Parathyroid adenoma (tissue), 2 donors: ENCODE data around the gene CLCN6.

Source experiments
- H2AFZ ChIP-seq: fragments of 300-600 bp; sonication (generic); one replicate; pipeline ENCODE4 v1.7.0; 2017; ENCODE audit warnings: antibody characterized with exemption, mild to moderate bottlenecking
- H3K27ac ChIP-seq: fragments of 300-600 bp; sonication (generic); one replicate; pipeline ENCODE4 v1.7.0; 2017
- H3K27me3 ChIP-seq: fragments of 300-600 bp; sonication (generic); one replicate; pipeline ENCODE4 v1.7.0; 2017; ENCODE audit warnings: low read length; ENCODE audit not compliant: control insufficient read depth, insufficient read depth
- H3K36me3 ChIP-seq: fragments of 300-600 bp; sonication (generic); one replicate; pipeline ENCODE4 v1.7.0; 2017; ENCODE audit warnings: low read length; ENCODE audit not compliant: control insufficient read depth, insufficient read depth
- H3K4me1 ChIP-seq: fragments of 300-600 bp; sonication (generic); one replicate; pipeline ENCODE4 v1.7.0; 2017; ENCODE audit warnings: control low read depth
- H3K4me2 ChIP-seq: fragments of 300-600 bp; sonication (generic); one replicate; pipeline ENCODE4 v1.7.0; 2017; ENCODE audit warnings: low read length
- H3K4me3 ChIP-seq: fragments of 300-600 bp; sonication (generic); one replicate; pipeline ENCODE4 v1.7.0; 2017; ENCODE audit warnings: low read depth, low read length
- H3K79me2 ChIP-seq: fragments of 300-600 bp; sonication (generic); one replicate; pipeline ENCODE4 v1.7.0; 2017; ENCODE audit warnings: control low read depth
- H3K9ac ChIP-seq: fragments of 300-600 bp; sonication (generic); one replicate; pipeline ENCODE4 v1.7.0; 2017; ENCODE audit warnings: mild to moderate bottlenecking
- H3K9me3 ChIP-seq: fragments of 300-600 bp; sonication (generic); one replicate; pipeline ENCODE4 v1.7.0; 2017; ENCODE audit warnings: low read length; ENCODE audit not compliant: control insufficient read depth
- TF ChIP-seq, protein P1 (sequence below): fragments of 300-600 bp; sonication (generic); IDR thresholded peaks from one replicate; pipeline ENCODE4 v1.7.0; 2017; ENCODE audit warnings: antibody characterized with exemption, mild to moderate bottlenecking
- donor health status: primary hyperparathyroidism.

Gene CLCN6

GRCh38 chr1:11782127-11782708, 23.8 kb upstream of the CLCN6 start:
- H3K9me3 ChIP-seq = no peaks in the 10 kb centered on the region
- TF ChIP-seq, protein P1, sequence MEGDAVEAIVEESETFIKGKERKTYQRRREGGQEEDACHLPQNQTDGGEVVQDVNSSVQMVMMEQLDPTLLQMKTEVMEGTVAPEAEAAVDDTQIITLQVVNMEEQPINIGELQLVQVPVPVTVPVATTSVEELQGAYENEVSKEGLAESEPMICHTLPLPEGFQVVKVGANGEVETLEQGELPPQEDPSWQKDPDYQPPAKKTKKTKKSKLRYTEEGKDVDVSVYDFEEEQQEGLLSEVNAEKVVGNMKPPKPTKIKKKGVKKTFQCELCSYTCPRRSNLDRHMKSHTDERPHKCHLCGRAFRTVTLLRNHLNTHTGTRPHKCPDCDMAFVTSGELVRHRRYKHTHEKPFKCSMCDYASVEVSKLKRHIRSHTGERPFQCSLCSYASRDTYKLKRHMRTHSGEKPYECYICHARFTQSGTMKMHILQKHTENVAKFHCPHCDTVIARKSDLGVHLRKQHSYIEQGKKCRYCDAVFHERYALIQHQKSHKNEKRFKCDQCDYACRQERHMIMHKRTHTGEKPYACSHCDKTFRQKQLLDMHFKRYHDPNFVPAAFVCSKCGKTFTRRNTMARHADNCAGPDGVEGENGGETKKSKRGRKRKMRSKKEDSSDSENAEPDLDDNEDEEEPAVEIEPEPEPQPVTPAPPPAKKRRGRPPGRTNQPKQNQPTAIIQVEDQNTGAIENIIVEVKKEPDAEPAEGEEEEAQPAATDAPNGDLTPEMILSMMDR = no peak
- H3K36me3 ChIP-seq = no peaks in the 10 kb centered on the region
- H3K4me2 ChIP-seq = no peak overlapping the region
- H3K4me1 ChIP-seq = peaks cover 7% of the 10 kb centered on the region
- no peak overlapping the region for H3K4me3 ChIP-seq
- H3K9ac ChIP-seq = no peak overlapping the region
- H3K79me2 ChIP-seq = no peaks in the 10 kb centered on the region
- no peak overlapping the region for H2AFZ ChIP-seq
- no peak overlapping the region for H3K27ac ChIP-seq
- H3K27me3 ChIP-seq = no peaks in the 10 kb centered on the region

DNA sequence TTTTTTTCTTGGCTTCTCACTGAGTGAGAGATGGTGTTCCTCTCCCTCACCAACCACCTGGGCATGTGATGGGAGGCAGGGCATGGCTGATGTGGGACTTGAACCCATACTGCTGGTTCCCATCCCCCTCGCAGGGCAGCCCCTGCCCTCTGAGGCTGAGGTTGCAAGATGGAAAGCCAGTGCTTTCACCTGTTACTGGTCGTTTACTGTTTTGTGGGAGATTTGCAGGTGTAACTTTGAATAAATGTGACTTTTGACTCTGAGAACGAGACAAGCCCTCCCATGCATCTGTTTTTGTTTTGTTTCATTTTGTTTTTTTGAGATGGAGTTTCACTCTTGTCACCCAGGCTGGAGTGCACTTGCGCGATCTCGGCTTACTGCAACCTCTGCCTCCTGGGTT, 22.4 kb upstream of the CLCN6 start:
- Histone ChIP-seq H2AFZ (no peak overlapping the region), H3K79me2 (no peaks in the 10 kb centered on the region), H3K9ac (no peak overlapping the region), H3K27ac (no peak overlapping the region), H3K4me1 (peaks cover 13% of the 10 kb centered on the region), H3K9me3 (no peaks in the 10 kb centered on the region), H3K4me3 (no peak overlapping the region), H3K36me3 (no peaks in the 10 kb centered on the region), H3K27me3 (no peaks in the 10 kb centered on the region), H3K4me2 (no peak overlapping the region)
- TF ChIP-seq, protein P1 = no peak

- Histone ChIP-seq H3K4me3 (no peak overlapping the region), H3K9ac (no peak overlapping the region), H3K9me3 (no peaks in the 10 kb centered on the region), H3K79me2 (no peaks in the 10 kb centered on the region), H3K27me3 (no peaks in the 10 kb centered on the region), H3K27ac (no peak overlapping the region), H3K4me2 (no peak overlapping the region), H2AFZ (peak overlapping the region; percentile 38), H3K36me3 (no peaks in the 10 kb centered on the region), H3K4me1 (peaks cover 13% of the 10 kb centered on the region)
- TF ChIP-seq, protein P1 = no peak
Measured at GRCh38 chr1:11784256-11784992, 21.6 kb upstream of the CLCN6 start.

- H3K79me2 ChIP-seq = no peaks in the 10 kb centered on the region
- H3K9me3 ChIP-seq = no peaks in the 10 kb centered on the region
- no peaks in the 10 kb centered on the region for H3K36me3 ChIP-seq
- H2AFZ ChIP-seq = peak overlapping the region; percentile 38
- no peaks in the 10 kb centered on the region for H3K27me3 ChIP-seq
- TF ChIP-seq, protein P1 = peak; percentile 65
- H3K4me3 ChIP-seq = no peak overlapping the region
- H3K9ac ChIP-seq = no peak overlapping the region
- no peak overlapping the region for H3K27ac ChIP-seq
- peak overlapping the region; percentile 34 for H3K4me2 ChIP-seq
- peaks cover 13% of the 10 kb centered on the region for H3K4me1 ChIP-seq
Measured at GRCh38 chr1:11784993-11785769, 20.8 kb upstream of the CLCN6 start.
